Frontal cortex (tissue), 4 donors: ENCODE measurements around the gene MMP11. TPM values are rescaled to one million over a fixed set of nuclear protein-coding genes. Genes with fewer than 3 reads are reported as not detected.

Source experiments
- DNase-seq, 2 donors: peaks; one replicate each; pipeline ENCODE4 v3.0.0; 2012; ENCODE audit warnings: low spot score in 2 of 2
- FAIRE-seq: peaks from 2 replicates; lab custom pipeline; 2012; peaks lifted over from hg19 to GRCh38; lab: Jason Lieb, UNC
- total RNA-seq: library from RNA; depleted of rRNA; stranded (reverse); fragments of >200 nt; gene quantifications from one replicate; pipeline ENCODE4 v1.2.3, GENCODE V29; 2014
- donor health status: control.
- donor health status: control.
- donor health status: control.

The MMP11 gene
- total RNA-seq, 1 donor from 2014 or later: 18.8 TPM

DNA sequence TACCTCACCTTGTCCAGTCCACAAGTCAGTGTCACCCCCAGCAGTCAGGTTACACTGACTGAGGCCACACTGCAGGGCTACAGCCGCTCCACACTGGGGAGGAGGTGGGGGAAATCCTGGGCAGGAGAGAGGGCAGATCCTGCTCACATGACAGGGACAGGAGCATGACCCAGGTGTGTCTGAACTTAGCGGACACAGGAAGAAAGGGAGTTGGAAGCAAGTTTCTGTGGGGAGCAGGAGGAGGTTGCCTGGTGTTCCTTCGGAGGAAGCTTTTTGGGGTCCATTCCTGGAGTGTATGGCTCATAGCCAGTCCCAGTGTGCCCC lies 5.9 kb downstream of the MMP11 start:
- FAIRE-seq (no peak), DNase-seq (no peak)

DNA sequence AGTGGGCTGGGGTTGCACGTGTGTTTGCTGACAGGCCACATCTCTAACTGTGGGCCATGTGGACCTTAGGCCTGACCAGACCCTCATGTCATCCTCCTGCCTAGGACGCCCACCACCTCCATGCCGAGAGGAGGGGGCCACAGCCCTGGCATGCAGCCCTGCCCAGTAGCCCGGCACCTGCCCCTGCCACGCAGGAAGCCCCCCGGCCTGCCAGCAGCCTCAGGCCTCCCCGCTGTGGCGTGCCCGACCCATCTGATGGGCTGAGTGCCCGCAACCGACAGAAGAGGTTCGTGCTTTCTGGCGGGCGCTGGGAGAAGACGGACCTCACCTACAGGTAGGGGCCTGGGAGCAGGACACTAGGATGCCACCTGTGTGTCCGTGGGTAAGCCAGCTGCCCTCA lies 6.4 kb downstream of the MMP11 start:
- FAIRE-seq: no peak

DNA sequence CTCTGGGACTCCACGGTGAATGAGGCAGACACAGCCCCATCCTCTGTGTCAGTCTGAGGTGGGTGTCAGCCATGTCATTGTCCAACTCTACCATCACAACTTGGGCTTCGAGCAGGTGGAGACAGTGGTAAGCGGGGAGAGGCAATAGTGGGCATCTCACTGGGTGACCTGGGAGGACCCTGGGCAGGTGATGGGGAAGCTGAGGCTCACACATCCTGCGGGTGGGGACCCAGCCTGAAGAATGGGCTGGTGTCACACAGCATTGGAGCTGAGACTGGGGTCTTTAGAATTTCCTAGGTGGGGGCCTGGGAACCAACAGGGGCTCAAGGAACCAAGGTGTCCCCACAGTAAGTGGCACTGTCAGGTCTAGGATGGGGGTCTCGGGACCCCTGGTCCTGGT lies 7.1 kb downstream of the MMP11 start:
- DNase-seq (no peak), FAIRE-seq (no peak)

More for the DNA sequence above, 6.4 kb downstream of the MMP11 start:
- no peak for DNase-seq

DNA sequence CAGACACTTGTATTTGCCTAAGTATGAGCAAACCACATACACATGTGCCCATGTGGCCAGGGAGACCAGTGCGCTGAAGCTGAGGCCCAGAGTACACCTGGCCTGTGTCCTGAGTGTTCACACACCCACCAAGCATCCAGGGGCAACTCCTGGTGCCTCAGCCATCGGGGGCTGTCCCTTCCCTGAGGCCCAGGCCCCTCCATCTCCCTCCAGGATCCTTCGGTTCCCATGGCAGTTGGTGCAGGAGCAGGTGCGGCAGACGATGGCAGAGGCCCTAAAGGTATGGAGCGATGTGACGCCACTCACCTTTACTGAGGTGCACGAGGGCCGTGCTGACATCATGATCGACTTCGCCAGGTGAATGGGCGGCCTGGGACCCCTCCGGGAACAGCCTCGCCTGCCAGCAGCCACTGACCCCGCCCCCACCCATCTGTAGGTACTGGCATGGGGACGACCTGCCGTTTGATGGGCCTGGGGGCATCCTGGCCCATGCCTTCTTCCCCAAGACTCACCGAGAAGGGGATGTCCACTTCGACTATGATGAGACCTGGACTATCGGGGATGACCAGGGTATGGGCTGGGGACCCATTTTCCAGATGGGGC lies 7.6 kb downstream of the MMP11 start:
- no peak for FAIRE-seq
- DNase-seq: no peak

DNA sequence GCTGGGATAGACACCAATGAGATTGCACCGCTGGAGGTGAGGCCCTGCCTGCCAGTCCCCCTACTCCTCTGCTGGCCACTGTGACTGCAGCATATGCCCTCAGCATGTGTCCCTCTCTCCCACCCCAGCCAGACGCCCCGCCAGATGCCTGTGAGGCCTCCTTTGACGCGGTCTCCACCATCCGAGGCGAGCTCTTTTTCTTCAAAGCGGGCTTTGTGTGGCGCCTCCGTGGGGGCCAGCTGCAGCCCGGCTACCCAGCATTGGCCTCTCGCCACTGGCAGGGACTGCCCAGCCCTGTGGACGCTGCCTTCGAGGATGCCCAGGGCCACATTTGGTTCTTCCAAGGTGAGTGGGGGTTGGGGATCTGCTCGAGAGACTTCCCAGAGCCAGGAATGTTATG lies 8.4 kb downstream of the MMP11 start:
- no peak for FAIRE-seq
- peak; percentile 69 to 81 for DNase-seq

DNA sequence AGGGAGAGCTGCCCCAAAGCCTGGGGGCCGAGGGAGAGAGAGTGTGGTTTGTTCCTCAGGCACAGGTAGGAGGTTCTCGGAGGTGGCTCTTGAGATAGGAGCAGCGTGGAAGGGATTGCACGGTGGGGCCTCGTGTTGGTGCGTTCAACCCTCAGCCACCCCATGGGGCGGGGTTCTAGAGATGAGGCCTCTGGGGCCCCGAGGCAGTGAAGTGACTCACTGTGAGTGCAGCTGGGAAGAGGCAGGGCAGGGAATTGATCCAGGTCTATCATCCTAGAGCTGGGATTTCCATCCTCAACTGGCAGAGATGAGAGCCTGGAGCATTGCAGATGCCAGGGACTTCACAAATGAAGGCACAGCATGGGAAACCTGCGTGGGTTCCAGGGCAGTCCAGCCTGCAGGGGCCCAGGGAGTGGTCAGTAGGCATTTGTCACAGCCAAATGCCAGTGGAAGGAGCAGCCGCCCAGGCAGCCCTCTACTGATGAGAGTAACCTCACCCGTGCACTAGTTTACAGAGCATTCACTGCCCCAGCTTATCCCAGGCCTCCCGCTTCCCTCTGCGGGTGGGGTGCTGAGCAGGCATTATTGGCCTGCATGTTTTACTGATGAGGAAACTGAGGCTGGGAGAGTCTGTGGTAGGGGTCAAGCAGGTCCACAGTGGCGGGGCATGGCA lies 9.0 kb downstream of the MMP11 start:
- FAIRE-seq: no peak
- no peak for DNase-seq

DNA sequence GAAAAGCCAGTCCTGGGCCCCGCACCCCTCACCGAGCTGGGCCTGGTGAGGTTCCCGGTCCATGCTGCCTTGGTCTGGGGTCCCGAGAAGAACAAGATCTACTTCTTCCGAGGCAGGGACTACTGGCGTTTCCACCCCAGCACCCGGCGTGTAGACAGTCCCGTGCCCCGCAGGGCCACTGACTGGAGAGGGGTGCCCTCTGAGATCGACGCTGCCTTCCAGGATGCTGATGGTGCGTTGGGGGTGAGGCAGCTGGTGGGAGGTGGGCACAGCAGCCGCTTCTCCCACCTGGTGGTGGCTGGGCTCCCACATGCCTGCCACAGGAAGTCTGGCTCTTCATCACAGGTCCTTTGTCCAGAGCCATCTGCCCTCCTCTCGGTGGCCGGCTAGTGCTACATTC lies 9.6 kb downstream of the MMP11 start:
- no peak for FAIRE-seq
- DNase-seq: no peak

DNA sequence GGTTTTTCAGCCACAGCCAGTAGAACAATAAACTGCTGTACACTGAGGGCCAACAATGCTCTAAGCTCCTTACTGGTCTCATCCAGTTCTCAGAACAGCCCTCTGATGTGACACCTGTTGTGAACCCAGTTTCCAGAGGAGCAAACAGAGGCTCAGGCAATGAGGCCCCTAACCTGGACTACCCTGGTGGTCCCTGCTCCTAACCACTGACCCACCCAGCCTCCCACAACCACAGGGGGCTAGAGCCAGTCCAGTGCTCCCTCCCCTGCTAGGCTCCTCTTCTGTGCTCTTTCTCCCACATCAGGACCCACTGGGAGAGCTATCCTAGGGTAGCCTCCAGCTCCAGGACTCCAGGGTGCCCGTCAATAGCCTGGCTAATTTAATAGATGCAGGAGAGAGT lies 10.1 kb downstream of the MMP11 start:
- FAIRE-seq: no peak

DNA sequence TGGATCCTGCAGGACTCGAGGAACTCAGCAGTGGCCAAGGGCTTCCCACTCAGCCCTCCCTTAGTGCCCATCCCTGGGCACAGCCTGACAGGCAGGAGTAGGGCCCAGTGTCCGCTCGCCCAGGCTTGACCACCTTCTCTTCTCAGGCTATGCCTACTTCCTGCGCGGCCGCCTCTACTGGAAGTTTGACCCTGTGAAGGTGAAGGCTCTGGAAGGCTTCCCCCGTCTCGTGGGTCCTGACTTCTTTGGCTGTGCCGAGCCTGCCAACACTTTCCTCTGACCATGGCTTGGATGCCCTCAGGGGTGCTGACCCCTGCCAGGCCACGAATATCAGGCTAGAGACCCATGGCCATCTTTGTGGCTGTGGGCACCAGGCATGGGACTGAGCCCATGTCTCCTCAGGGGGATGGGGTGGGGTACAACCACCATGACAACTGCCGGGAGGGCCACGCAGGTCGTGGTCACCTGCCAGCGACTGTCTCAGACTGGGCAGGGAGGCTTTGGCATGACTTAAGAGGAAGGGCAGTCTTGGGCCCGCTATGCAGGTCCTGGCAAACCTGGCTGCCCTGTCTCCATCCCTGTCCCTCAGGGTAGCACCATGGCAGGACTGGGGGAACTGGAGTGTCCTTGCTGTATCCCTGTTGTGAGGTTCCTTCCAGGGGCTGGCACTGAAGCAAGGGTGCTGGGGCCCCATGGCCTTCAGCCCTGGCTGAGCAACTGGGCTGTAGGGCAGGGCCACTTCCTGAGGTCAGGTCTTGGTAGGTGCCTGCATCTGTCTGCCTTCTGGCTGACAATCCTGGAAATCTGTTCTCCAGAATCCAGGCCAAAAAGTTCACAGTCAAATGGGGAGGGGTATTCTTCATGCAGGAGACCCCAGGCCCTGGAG lies 10.9 kb downstream of the MMP11 start:
- FAIRE-seq: no peak

More for the DNA sequence above, 10.1 kb downstream of the MMP11 start:
- no peak for DNase-seq

DNA sequence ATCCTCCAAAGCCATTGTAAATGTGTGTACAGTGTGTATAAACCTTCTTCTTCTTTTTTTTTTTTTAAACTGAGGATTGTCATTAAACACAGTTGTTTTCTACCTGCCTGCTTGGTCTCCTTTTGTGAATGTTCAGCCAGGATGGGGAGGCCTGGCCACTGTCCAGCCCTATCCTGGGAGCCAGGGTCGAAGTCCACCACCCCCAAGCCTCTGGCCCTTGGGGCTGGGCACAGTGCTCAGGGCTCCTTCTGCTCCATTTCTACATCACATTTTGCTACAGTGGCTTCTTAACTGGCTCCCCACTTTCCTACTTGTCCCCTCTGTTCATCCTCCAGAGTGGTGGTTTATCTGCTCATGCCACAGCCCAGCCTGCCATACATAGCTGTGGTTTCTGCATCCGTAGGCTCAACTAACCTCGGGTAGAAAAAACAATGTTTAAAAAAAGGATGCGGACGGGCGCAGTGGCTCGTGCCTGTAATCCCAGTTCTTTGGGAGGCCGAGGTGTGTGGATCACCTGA lies 11.6 kb downstream of the MMP11 start:
- no peak for FAIRE-seq
- no peak for DNase-seq

More for the DNA sequence above, 10.9 kb downstream of the MMP11 start:
- DNase-seq: no peak

DNA sequence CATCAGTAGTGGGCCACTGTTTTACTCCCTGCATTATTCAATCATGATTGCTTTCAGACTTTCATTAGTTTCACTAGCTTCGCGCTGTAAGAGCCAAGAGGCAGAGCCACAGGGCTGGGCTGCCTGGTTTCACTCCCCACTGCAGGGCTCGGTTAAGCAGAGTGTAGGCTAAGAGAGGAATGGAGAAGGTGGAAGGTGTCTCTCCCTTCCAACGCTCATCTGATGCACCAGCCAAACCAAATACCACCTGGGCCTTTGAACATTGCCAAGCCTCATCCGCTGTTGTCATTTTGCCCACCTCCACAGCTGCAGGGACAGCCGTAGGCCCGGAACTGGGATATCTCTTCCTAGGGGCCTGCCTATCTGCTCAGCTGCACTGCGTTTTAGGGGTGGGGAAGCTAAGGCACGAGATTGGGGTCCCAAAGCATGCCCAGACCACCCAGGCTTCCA lies 13.6 kb downstream of the MMP11 start:
- DNase-seq (no peak), FAIRE-seq (no peak)

DNA sequence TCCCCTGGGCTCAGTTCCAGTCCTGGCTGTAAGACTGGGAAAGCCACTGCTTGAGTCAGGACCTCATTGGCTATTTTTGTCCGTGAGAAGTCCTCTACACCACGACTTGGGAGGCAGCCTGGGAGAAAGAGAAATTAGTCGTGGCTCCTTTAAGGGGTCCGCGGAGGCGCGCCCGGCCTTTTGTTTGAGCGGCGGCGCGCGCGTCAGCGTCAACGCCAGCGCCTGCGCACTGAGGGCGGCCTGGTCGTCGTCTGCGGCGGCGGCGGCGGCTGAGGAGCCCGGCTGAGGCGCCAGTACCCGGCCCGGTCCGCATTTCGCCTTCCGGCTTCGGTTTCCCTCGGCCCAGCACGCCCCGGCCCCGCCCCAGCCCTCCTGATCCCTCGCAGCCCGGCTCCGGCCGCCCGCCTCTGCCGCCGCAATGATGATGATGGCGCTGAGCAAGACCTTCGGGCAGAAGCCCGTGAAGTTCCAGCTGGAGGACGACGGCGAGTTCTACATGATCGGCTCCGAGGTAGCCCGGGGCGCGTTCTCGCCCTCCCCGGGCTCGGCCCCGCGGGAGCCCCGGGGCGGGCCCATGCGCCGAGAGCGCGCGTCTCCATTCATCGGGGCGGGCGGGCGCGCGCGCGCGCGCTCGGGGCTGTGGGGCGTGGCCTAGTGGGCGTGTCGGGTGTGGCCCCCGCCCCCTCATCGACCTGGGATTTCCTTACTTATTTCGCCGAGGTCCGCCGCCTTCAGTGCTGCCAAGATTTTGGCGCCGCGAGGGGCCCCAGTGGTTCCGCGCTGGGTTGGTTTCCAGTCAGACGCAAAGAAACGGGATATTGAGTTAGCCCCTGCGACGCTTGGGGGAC lies 14.3 kb downstream of the MMP11 start, which contains the start of gene SMARCB1:
Gene SMARCB1 (plus strand): TSS at position 215 of the 848 bp plus-strand sequence. CDS start 204 bp downstream, at position 419.
- FAIRE-seq: no peak
- DNase-seq: peak; percentile 91 to 95

DNA sequence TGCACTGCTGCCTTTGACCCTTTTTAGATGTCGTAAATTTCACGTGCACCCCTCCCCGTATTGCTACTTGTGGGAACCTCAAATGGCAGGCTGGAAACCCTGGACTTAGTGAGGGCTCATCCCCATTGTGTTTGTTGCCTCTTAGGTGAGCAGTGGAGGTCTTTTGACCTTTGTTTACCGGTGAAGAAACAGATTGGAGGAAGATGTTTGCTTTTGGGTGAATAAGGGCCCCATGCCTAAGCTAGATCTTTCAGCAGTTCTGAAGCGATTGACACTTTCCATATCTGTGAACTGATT lies 14.9 kb downstream of the MMP11 start:
- no peak for FAIRE-seq

DNA sequence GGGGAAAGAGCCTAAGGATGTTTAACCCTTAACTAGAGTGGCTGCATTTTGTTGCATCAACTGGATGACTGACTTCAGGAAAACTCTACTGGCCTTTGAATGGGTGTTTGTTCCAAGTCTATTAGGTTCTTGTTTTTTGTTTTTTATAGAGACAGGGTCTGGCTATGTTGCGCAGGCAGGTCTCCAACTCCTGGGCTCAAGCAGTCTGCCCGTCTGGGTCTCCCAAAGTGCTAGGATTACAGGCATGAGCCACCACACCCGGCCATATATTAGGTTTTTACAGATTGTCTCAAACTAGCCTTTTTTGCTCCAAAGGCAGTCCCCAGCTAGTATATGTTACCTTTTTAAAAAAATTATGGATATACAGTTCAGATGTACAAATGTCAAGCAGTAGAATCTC lies 15.3 kb downstream of the MMP11 start:
- FAIRE-seq (no peak), DNase-seq (no peak)

More for the DNA sequence above, 14.9 kb downstream of the MMP11 start:
- DNase-seq: no peak

DNA sequence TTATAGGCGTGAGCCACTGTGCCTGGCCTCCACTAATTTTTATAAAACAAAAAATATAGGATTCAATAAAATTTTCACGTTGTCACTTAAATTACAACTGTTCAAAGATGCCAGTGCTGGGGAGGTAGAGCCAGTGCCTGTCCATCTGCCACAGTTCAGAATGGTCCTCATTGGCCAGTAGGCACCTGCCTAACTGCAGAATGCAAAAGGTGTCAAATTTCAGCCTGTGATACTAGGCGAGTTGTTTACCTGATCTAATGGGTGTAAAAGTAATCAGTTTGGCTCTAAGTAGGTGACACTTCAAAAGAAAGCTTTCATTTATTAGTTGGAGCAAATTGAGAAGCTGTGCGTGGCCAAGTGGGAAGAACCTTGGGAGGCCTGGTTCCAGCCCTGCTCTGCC lies 16.5 kb downstream of the MMP11 start:
- no peak for FAIRE-seq
- no peak for DNase-seq

DNA sequence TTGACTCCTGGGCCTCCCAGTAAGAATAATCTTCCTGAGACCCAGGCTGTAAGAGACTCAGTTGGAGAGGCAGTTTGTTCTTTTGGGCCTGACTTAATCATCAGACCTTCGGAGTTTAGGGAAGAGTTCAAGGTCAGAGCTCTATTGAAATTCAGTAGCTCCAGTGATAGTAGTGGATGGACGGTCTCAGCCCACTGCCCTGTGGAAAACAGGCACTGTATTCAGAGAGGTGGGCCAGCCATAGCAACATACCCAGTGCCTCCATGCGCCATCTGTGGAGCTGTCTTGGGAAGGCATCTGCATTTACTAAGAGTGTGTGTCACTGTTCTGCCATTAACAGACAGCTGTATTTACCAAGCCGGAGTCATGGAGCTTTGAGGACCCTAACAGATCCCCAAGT lies 17.0 kb downstream of the MMP11 start:
- no peak for DNase-seq
- no peak for FAIRE-seq

DNA sequence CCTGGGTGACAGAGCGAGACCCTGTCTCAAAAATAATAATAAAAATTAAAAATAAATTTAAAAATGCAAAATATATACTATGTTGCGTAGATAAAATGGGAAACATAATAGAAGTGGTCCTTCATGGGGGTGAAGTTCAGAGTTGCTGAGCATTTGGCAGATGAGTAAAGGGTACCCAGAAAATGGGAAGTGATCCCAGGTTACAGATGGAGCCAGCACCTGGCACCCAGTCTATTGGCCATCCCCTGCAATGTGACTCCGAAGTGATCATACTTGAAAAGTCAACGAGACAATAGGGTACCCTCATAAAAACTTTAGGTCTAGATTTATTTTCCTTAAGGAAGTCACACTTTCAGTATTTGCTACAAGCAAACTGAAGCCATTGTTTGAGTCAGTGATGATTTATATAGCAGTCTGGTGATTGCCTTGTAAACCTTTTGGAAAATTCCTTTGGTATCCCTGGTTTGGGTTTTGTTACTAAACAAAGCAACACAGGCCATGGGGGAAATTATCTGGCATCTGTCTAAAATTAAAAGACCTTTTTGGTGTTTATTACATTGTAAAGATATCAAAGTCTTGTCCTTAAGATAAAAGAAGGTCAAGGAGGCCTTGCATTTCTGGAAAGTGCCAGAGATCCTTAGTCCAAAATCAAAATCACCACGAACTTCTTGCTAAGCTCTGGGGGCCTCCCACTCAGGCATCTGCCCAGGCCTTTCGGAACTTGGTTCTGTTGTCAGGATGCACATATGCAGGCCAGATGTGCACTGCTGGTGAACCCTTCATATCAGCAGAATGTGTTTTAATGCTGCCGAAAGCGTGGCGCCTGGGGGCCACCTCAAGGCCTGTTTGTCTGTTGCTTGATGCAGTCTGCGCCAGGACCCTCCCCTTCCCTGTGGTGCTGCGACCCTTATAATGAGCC lies 18.4 kb downstream of the MMP11 start:
- DNase-seq (no peak), FAIRE-seq (no peak)

DNA sequence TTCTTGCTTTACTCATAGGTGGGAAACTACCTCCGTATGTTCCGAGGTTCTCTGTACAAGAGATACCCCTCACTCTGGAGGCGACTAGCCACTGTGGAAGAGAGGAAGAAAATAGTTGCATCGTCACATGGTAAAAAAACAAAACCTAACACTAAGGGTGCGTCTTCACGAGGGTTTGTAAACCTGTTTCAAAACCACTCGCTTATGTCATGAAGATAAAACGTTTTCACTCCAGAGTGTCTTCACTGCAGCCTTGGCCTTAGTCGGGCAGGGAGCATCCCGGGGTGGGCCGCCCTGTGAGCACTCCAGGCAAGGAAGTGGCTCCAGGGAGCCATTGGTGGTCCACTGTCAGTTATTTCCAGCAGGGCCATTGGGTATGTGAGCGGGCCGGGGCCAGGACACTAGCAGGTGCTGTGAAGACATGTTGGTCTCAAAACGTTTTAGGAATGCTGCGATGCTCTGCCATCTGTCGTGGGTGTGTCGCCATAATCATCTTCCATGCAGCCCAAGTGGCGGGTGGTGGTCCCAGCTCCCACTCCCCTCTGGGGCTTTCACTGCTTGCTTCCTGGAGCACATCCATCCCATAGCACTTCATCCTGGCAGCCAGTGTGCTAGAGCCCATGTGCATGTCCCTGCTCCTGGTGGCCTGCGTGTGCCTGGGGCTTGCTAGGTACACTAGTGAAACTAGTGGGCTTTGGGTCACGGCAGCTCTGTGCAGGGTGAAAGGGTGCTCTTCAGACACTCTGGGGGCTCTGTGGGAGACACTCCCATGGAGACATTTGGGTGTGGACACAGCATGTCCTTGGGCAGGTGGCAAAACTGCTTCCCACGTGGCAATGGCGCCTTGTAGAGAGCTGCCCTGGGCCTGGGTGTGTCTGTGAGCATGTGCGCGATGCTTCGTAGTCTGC lies 19.3 kb downstream of the MMP11 start:
- DNase-seq (no peak), FAIRE-seq (no peak)
